Mesenchymal stem cell (in vitro differentiated cells and primary cell): ENCODE data around the gene SEMA3D.

Experiments used
- DNase-seq: peaks from one replicate; pipeline ENCODE4 v3.0.0-alpha.2; 2013
- H2AFZ ChIP-seq: one replicate; pipeline ENCODE4 v1.6.1; 2013; ENCODE audit warnings: low read depth, mild to moderate bottlenecking, control low read depth, inconsistent platforms, low read length, moderate library complexity
- H2AK5ac ChIP-seq: 2 replicates; pipeline ENCODE4 v1.6.1; 2013; ENCODE audit warnings: low read length, moderate library complexity, mild to moderate bottlenecking, inconsistent platforms; ENCODE audit not compliant: severe bottlenecking
- H2BK120ac ChIP-seq: one replicate; pipeline ENCODE4 v1.6.1; 2013; ENCODE audit warnings: low read depth, mild to moderate bottlenecking, inconsistent platforms, low read length, moderate library complexity
- H2BK12ac ChIP-seq, 2 experiments: one replicate each; pipeline ENCODE4 v1.6.1; 2013; ENCODE audit warnings: inconsistent platforms in 2 of 2, low read length in 2 of 2, mild to moderate bottlenecking in 2 of 2, moderate library complexity in 2 of 2, control low read depth in 1 of 2
- H2BK15ac ChIP-seq: one replicate; pipeline ENCODE4 v1.6.1; 2013; ENCODE audit warnings: mild to moderate bottlenecking, low read depth, inconsistent platforms; ENCODE audit not compliant: poor library complexity, severe bottlenecking
- H2BK5ac ChIP-seq: 2 replicates; pipeline ENCODE4 v1.6.1; 2013; ENCODE audit warnings: low read depth, mild to moderate bottlenecking, low read length, control low read depth, inconsistent platforms; ENCODE audit not compliant: poor library complexity, severe bottlenecking
- H3K14ac ChIP-seq, 2 experiments: one replicate each; pipeline ENCODE4 v1.6.1; 2013; ENCODE audit warnings: inconsistent platforms in 2 of 2, low read length in 2 of 2, control low read depth in 1 of 2, mild to moderate bottlenecking in 1 of 2, moderate library complexity in 1 of 2
- H3K18ac ChIP-seq, 2 experiments: one replicate each; pipeline ENCODE4 v1.6.1; 2013; ENCODE audit warnings: inconsistent platforms in 2 of 2, low read length in 2 of 2, control low read depth in 1 of 2, low read depth in 1 of 2, mild to moderate bottlenecking in 1 of 2
- H3K23ac ChIP-seq, 2 experiments: one replicate each; pipeline ENCODE4 v1.6.1; 2013; ENCODE audit warnings: inconsistent platforms in 2 of 2, low read length in 2 of 2, mild to moderate bottlenecking in 2 of 2, moderate library complexity in 2 of 2, control low read depth in 1 of 2
- H3K27ac ChIP-seq: 2 replicates; pipeline ENCODE4 v1.5.1; 2013; ENCODE audit warnings: mild to moderate bottlenecking, moderate library complexity, low read length, control low read depth, inconsistent platforms; ENCODE audit not compliant: poor library complexity, severe bottlenecking
- H3K27me3 ChIP-seq, 2 experiments: 2 replicates each; pipeline versions ENCODE4 v1.6.1 to v1.7.0; 2013; ENCODE audit warnings: low read length in 2 of 2, mild to moderate bottlenecking in 2 of 2, moderate library complexity in 2 of 2, control low read depth in 1 of 2, inconsistent platforms in 1 of 2; ENCODE audit not compliant: control insufficient read depth in 1 of 2, insufficient read depth in 1 of 2
- H3K36me3 ChIP-seq, 2 experiments: 2 replicates each; pipeline versions ENCODE4 v1.6.1 to v1.7.0; 2013; ENCODE audit warnings: low read length in 2 of 2, control low read depth in 1 of 2, inconsistent platforms in 1 of 2, low read depth in 1 of 2, mild to moderate bottlenecking in 1 of 2; ENCODE audit not compliant: insufficient read depth in 2 of 2, control insufficient read depth in 1 of 2
- H3K4ac ChIP-seq, 2 experiments: one replicate each; pipeline ENCODE4 v1.6.1; 2013; ENCODE audit warnings: inconsistent platforms in 2 of 2, low read length in 2 of 2, mild to moderate bottlenecking in 2 of 2, moderate library complexity in 2 of 2, control low read depth in 1 of 2, low read depth in 1 of 2
- H3K4me1 ChIP-seq: 2 replicates; pipeline ENCODE4 v1.6.1; 2013; ENCODE audit warnings: low read depth, low read length, control low read depth; ENCODE audit not compliant: control insufficient read depth, insufficient read depth
- H3K4me2 ChIP-seq: 2 replicates; pipeline ENCODE4 v1.6.1; 2013; ENCODE audit warnings: low read length, mild to moderate bottlenecking, inconsistent platforms; ENCODE audit not compliant: poor library complexity, severe bottlenecking
- H3K4me3 ChIP-seq, 2 experiments: 2 replicates each; pipeline versions ENCODE4 v1.5.1 to v1.7.0; 2013; ENCODE audit warnings: low read length in 2 of 2, mild to moderate bottlenecking in 2 of 2, control low read depth in 1 of 2, low read depth in 1 of 2; ENCODE audit not compliant: insufficient read depth in 1 of 2
- H3K79me1 ChIP-seq: replicated peaks from 2 replicates; pipeline ENCODE4 v1.6.1; 2013; ENCODE audit warnings: mild to moderate bottlenecking, control low read depth, low read length, inconsistent platforms; ENCODE audit not compliant: poor library complexity, severe bottlenecking
- H3K9ac ChIP-seq: 2 replicates; pipeline ENCODE4 v1.7.0; 2013; ENCODE audit warnings: mild to moderate bottlenecking, low read length, moderate library complexity
- H3K9me3 ChIP-seq: 2 replicates; pipeline ENCODE4 v1.7.0; 2013; ENCODE audit warnings: mild to moderate bottlenecking, low read length; ENCODE audit not compliant: control insufficient read depth
- H4K8ac ChIP-seq: one replicate; pipeline ENCODE4 v1.6.1; 2013; ENCODE audit warnings: inconsistent platforms, mild to moderate bottlenecking, low read length, moderate library complexity
- H4K91ac ChIP-seq: one replicate; pipeline ENCODE4 v1.6.1; 2013; ENCODE audit warnings: mild to moderate bottlenecking, low read length, inconsistent platforms
- WGBS: methylation state at CpG from one replicate; pipeline ENCODE4 v1.1.7; 2013; ENCODE audit warnings: mixed read lengths; 5-methylcytosine and 5-hydroxymethylcytosine counted together

The SEMA3D gene

DNA sequence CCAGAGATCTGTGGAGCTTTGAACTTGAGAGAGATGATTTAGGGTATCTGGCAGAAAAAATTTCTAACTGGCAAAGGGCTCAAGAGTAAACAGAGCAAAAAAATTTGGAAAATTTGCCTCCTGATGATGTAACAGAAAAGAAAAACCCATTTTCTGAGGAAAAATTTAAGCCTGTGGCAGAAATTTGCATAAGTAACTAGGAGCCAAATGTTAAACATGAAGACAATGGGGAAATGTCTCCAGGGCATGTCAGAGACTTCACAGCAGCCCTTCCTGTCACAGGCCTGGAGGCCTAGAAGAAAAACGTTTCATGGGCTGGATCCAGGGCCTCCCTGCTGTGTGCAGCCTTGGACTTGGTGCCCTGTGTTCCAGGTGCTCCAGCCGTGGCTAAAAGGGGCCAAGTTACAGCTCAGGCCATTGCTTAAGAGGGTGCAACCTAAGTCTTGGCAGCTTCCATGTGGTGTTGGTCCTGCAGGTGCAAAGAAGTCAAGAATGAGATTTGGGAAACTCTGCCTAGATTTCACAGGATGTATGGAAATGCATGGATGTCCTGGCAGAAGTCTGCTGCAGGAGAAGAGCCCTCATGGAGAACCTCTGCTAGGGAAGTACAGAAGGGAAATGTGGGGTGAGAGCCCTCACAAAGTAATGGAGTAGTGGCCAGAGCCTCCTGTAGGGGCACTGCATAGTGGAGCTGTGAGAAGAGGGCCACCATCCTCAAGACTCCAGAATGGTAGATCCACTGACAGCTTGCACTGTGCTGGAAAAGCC lies 8.1 kb downstream of the SEMA3D start:
- H3K4ac ChIP-seq = no peak overlapping the region
- peaks cover 13% of the 10 kb centered on the region for H3K9me3 ChIP-seq
- no peak for DNase-seq
- no peak overlapping the region for H2AFZ ChIP-seq
- H3K27me3 ChIP-seq = no peaks in the 10 kb centered on the region
- 76% methylated on average over 2 of the region's 2 CpGs for WGBS
- H3K27ac ChIP-seq = no peak overlapping the region
- H3K79me1 ChIP-seq = no peaks in the 10 kb centered on the region
- no peak overlapping the region for H3K4me2 ChIP-seq
- H3K36me3 ChIP-seq = no peaks in the 10 kb centered on the region
- H3K4me1 ChIP-seq = no peaks in the 10 kb centered on the region
- no peak overlapping the region for H2BK15ac ChIP-seq
- H3K18ac ChIP-seq = no peak overlapping the region
- H4K8ac ChIP-seq = no peak overlapping the region
- H2BK5ac ChIP-seq = no peak overlapping the region
- no peak overlapping the region for H2AK5ac ChIP-seq
- H4K91ac ChIP-seq = no peak overlapping the region
- H3K14ac ChIP-seq = no peak overlapping the region
- no peak overlapping the region for H3K9ac ChIP-seq
- no peak overlapping the region for H2BK12ac ChIP-seq
- H2BK120ac ChIP-seq = no peak overlapping the region
- H3K4me3 ChIP-seq = no peak overlapping the region
- no peak overlapping the region for H3K23ac ChIP-seq

DNA sequence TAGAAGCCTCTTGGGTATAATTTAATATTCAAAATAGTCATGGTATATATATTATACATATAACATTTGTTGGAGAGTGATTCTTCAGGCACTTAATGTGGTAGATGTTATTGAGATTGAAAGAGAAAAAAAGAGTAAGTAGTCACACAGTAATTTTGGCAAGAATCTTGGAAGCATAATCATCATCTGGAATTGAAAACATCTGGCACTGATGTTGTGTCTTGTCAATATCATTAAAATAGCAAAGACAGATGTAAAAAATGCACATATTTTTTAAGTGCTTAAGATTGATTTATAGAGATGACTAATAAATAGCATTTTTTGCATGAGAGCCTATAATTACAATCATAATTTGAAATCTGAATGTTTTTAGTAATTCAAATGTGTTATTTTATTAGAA lies 9.5 kb downstream of the SEMA3D start:
- no peaks in the 10 kb centered on the region for H3K36me3 ChIP-seq
- no peak overlapping the region for H3K27ac ChIP-seq
- H3K9me3 ChIP-seq = peaks cover 13% of the 10 kb centered on the region
- no peaks in the 10 kb centered on the region for H3K27me3 ChIP-seq
- no peak overlapping the region for H2AFZ ChIP-seq
- H3K4me2 ChIP-seq = no peak overlapping the region
- H2BK120ac ChIP-seq = no peak overlapping the region
- no peak overlapping the region for H3K9ac ChIP-seq
- no peak overlapping the region for H4K8ac ChIP-seq
- H3K14ac ChIP-seq = no peak overlapping the region
- H2BK15ac ChIP-seq = no peak overlapping the region
- no peaks in the 10 kb centered on the region for H3K79me1 ChIP-seq
- no peak overlapping the region for H2AK5ac ChIP-seq
- no peak overlapping the region for H3K4me3 ChIP-seq
- DNase-seq = no peak
- H3K4ac ChIP-seq = no peak overlapping the region
- H2BK5ac ChIP-seq = no peak overlapping the region
- no peak overlapping the region for H4K91ac ChIP-seq
- no peak overlapping the region for H2BK12ac ChIP-seq
- H3K18ac ChIP-seq = no peak overlapping the region
- H3K4me1 ChIP-seq = no peaks in the 10 kb centered on the region
- no peak overlapping the region for H3K23ac ChIP-seq

DNA sequence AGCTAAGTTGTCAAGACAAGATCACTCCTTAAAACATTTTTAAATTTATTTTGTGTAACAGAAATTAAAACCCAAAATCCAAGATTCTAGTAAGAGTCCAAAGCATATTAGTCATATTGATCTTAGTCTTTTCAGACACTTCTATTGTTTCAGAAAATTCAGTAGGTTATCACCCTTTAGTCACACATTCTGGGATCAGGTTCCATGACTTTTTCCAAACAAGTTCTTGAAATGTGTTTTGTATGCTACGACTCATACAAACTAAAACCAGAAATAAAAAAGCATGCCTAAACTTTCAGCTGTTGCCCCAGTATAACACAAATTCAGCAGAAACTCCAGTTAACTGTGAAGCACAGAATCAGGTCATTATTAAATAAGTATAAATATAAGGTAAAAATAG lies 10.7 kb downstream of the SEMA3D start:
- Histone ChIP-seq H2BK15ac (no peak overlapping the region), H3K9ac (no peak overlapping the region), H2BK12ac (no peak overlapping the region), H3K36me3 (no peaks in the 10 kb centered on the region), H3K14ac (no peak overlapping the region), H4K91ac (no peak overlapping the region), H3K27ac (no peak overlapping the region), H2BK120ac (no peak overlapping the region), H3K4ac (no peak overlapping the region), H3K23ac (no peak overlapping the region), H3K9me3 (peaks cover 13% of the 10 kb centered on the region), H2BK5ac (no peak overlapping the region), H4K8ac (no peak overlapping the region), H3K79me1 (no peaks in the 10 kb centered on the region), H2AK5ac (no peak overlapping the region), H3K4me1 (no peaks in the 10 kb centered on the region), H2AFZ (no peak overlapping the region), H3K27me3 (no peaks in the 10 kb centered on the region), H3K4me3 (no peak overlapping the region), H3K18ac (no peak overlapping the region), H3K4me2 (no peak overlapping the region)
- no peak for DNase-seq
- 100% methylated on average over 1 of the region's 1 CpG for WGBS

DNA sequence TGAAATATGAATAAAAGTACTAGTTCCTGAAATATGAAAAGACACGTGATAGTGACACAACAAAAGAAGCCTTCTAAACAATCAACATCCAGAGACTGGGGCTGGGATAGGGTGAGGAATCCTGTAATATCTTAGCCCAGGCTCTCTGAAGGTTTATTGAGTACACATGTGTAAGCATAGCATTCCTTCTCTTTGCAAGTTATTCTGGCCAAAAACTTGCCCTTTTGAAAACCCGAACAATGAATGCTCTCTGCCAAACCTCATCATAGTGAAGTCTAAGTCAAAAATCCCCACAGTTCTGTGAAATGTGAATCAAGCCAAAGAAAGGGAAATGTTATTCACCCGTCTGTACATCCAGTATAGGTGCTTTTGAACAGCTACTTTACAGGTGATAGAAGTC lies 11.6 kb downstream of the SEMA3D start:
- H2BK12ac ChIP-seq = no peak overlapping the region
- no peak overlapping the region for H3K4ac ChIP-seq
- no peak overlapping the region for H2BK5ac ChIP-seq

More for the DNA sequence above, 11.6 kb downstream of the SEMA3D start:
- no peak overlapping the region for H3K14ac ChIP-seq
- H2AK5ac ChIP-seq = no peak overlapping the region
- no peak overlapping the region for H4K91ac ChIP-seq
- no peaks in the 10 kb centered on the region for H3K27me3 ChIP-seq
- H3K4me1 ChIP-seq = no peaks in the 10 kb centered on the region
- peaks cover 13% of the 10 kb centered on the region for H3K9me3 ChIP-seq
- H3K18ac ChIP-seq = no peak overlapping the region
- H3K23ac ChIP-seq = no peak overlapping the region
- no peak overlapping the region for H2BK120ac ChIP-seq
- H3K79me1 ChIP-seq = no peaks in the 10 kb centered on the region
- no peaks in the 10 kb centered on the region for H3K36me3 ChIP-seq
- 100% methylated on average over 1 of the region's 3 CpGs for WGBS
- no peak for DNase-seq
- H3K4me3 ChIP-seq = no peak overlapping the region
- no peak overlapping the region for H2AFZ ChIP-seq
- no peak overlapping the region for H3K9ac ChIP-seq
- H4K8ac ChIP-seq = no peak overlapping the region
- no peak overlapping the region for H3K4me2 ChIP-seq
- H2BK15ac ChIP-seq = no peak overlapping the region
- H3K27ac ChIP-seq = no peak overlapping the region
